Naive B cell (primary cell): ENCODE measurements around the gene RFX3. TPM values are rescaled to one million over a fixed set of nuclear protein-coding genes. Genes with fewer than 3 reads are reported as not detected.

Experiments used
- ATAC-seq, 2 donors: fragments of 150-1000 bp; cut with Tn5 transposase; 2 replicates each; pipeline ENCODE4 v1.10.0; 2021; ENCODE audit warnings: low read depth in 2 of 2, mild to moderate bottlenecking in 2 of 2, moderate library complexity in 2 of 2
- DNase-seq: peaks from one replicate; pipeline ENCODE4 v3.0.0; 2022
- H3K27ac Mint-ChIP-seq, 6 donors: one replicate each; pipeline ENCODE4 v1.8.0; 2020 to 2022; ENCODE audit warnings: mild to moderate bottlenecking in 6 of 6, mixed read lengths in 6 of 6, moderate library complexity in 5 of 6, inconsistent platforms in 2 of 6
- H3K27me3 Mint-ChIP-seq, 3 donors: one replicate each; pipeline ENCODE4 v1.8.0; 2021 to 2022; ENCODE audit warnings: mixed read lengths in 3 of 3, mild to moderate bottlenecking in 1 of 3
- H3K36me3 Mint-ChIP-seq, 2 donors: one replicate each; pipeline ENCODE4 v1.8.0; 2020 to 2022; ENCODE audit warnings: mixed read lengths in 2 of 2, inconsistent platforms in 1 of 2, mild to moderate bottlenecking in 1 of 2
- H3K4me1 Mint-ChIP-seq, 3 donors: one replicate each; pipeline ENCODE4 v1.8.0; 2020 to 2022; ENCODE audit warnings: mixed read lengths in 3 of 3, inconsistent platforms in 1 of 3, mild to moderate bottlenecking in 1 of 3, moderate library complexity in 1 of 3
- H3K4me3 Mint-ChIP-seq, 8 donors: one replicate each; pipeline ENCODE4 v1.8.0; 2020 to 2022; ENCODE audit warnings: mild to moderate bottlenecking in 8 of 8, mixed read lengths in 8 of 8, moderate library complexity in 8 of 8, inconsistent platforms in 2 of 8
- H3K9me3 Mint-ChIP-seq, 7 donors: one replicate each; pipeline ENCODE4 v1.8.0; 2020 to 2022; ENCODE audit warnings: mixed read lengths in 7 of 7, mild to moderate bottlenecking in 5 of 7, inconsistent platforms in 2 of 7, moderate library complexity in 1 of 7
- polyA plus RNA-seq, 6 donors: library from polyadenylated mRNA; unstranded; fragments of 300-500 nt; fragmentation: Illumina TruSeq; gene quantifications; one replicate each; pipeline ENCODE4 v1.2.3, GENCODE V29; 2021; ENCODE audit warnings: low read depth in 6 of 6

The RFX3 gene
- polyA plus RNA-seq, 6 donors from 2014 or later, result 3.7 to 16.7 (median 6.3) TPM

DNA sequence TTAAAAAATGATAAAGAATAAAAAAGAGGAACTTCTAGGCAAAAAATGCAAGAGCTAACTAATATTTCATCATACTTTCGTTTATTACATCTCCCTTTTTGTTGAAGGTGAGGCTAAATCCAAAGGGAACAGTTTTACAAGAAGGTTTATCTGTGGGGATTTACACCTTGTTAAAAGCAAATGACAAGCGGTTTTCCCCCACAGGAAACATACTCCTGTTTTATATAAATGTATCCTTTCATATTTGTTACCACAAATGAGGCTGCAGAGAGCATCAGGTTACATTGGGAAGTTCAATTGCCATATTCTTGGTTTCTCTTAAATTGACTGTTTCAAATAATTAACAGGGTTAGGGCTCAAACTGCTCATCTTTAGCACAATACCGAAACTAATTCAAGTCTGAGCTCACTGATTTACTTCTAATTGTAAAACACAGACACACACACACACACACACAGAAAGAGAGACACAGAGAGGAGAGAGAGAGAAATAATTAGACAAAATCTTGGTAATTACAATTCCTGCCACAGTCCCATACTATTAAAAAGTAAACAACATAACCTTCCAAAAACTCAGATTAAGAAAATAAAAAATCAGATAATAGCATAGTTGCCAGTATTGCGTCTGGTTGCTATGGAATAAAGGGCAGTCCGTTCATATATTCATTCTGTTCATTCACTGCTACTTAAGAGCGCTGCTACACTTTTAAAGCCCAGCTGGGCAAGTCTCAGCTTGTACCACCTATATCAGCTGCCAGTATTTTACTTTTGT, 17.1 kb downstream of the RFX3 start:
- Mint-ChIP-seq H3K27me3 (no peaks in the 10 kb centered on the region), H3K4me1 (peaks cover 20 to 41% (median 24%) of the 10 kb centered on the region in 3 donors), H3K4me3 (peak overlapping the region; percentile 56 to 87 (median 76)), H3K27ac (peak overlapping the region; percentile 4 to 91 (median 58)), H3K9me3 (no peaks in the 10 kb centered on the region), H3K36me3 (peaks cover 0 to 4% of the 10 kb centered on the region in 2 donors)
- DNase-seq (no peak), ATAC-seq (peak; percentile 25 to 28)

DNA sequence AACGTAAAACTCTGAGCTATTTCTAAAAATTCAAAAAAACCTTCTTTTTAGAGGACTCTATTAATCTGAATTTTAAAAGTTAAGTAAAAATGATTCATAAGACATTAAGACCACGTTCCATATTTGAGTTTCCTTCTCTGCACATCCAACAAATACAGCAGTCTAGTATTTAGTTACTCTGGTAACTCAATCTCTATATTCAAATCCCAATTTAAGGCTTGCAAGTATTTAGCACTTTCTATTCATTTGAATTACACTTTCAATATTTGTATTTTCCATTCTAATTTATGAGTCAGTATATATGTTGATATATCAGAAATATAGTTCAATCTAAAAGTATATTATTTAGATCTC, 17.7 kb downstream of the RFX3 start:
- Mint-ChIP-seq H3K27ac (peak overlapping the region in 5 of 6 donors; percentile 19 to 89 (median 67)), H3K9me3 (no peaks in the 10 kb centered on the region), H3K36me3 (peaks cover 0 to 4% of the 10 kb centered on the region in 2 donors), H3K4me1 (peaks cover 20 to 37% (median 24%) of the 10 kb centered on the region in 3 donors), H3K27me3 (no peaks in the 10 kb centered on the region), H3K4me3 (peak overlapping the region; percentile 56 to 87 (median 76))
- DNase-seq (no peak), ATAC-seq (no peak)

GRCh38 chr9:3507395-3508077, 18.3 kb downstream of the RFX3 start:
- peaks cover 20 to 37% (median 24%) of the 10 kb centered on the region in 3 donors for H3K4me1 Mint-ChIP-seq
- DNase-seq (no peak), ATAC-seq (peak; percentile 56 to 66)
- peaks cover 0 to 4% of the 10 kb centered on the region in 2 donors for H3K36me3 Mint-ChIP-seq
- H3K27ac Mint-ChIP-seq, result peak overlapping the region; percentile 11 to 89 (median 62)
- peak overlapping the region; percentile 14 to 87 (median 71) for H3K4me3 Mint-ChIP-seq
- no peaks in the 10 kb centered on the region for H3K9me3 Mint-ChIP-seq
- H3K27me3 Mint-ChIP-seq, result no peaks in the 10 kb centered on the region

GRCh38 chr9:3506164-3506563, 19.6 kb downstream of the RFX3 start:
- Mint-ChIP-seq H3K9me3 (no peaks in the 10 kb centered on the region), H3K4me3 (no peak overlapping the region), H3K4me1 (peaks cover 20 to 32% (median 20%) of the 10 kb centered on the region in 3 donors), H3K36me3 (peaks cover 0 to 4% of the 10 kb centered on the region in 2 donors), H3K27me3 (no peaks in the 10 kb centered on the region), H3K27ac (no peak overlapping the region)
- ATAC-seq, result no peak
- no peak for DNase-seq

GRCh38 chr9:3502560-3503398, 23.0 kb downstream of the RFX3 start:
- peak overlapping the region in 3 of 6 donors; percentile 5 to 30 (median 21) for H3K27ac Mint-ChIP-seq
- peaks cover 0 to 4% of the 10 kb centered on the region in 2 donors for H3K36me3 Mint-ChIP-seq
- H3K4me1 Mint-ChIP-seq, result peaks cover 10 to 26% (median 16%) of the 10 kb centered on the region in 3 donors
- ATAC-seq, result no peak
- no peak overlapping the region for H3K4me3 Mint-ChIP-seq
- H3K9me3 Mint-ChIP-seq, result no peaks in the 10 kb centered on the region
- no peak for DNase-seq
- no peaks in the 10 kb centered on the region for H3K27me3 Mint-ChIP-seq

DNA sequence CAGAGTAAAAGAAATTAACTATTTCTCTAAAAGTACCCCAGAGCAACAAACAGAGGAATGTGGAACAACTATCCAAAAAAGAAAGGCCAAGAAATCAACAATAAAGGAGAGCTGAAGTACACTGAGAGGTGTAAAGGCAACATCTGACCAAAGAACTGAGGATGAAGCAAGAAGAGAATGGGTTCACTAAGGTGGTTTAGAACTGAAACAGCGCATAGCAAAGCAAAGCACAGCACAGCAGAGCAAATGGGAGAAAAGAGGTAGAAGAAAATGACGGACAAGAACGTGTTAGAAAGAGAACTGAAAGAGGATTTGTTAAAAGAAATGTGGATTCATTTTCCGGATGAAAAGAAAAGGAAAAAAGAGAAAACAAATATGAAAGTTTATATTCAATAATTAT, 25.8 kb downstream of the RFX3 start:
- Mint-ChIP-seq H3K27me3 (no peaks in the 10 kb centered on the region), H3K27ac (peak overlapping the region in 3 of 6 donors; percentile 47 to 83 (median 51)), H3K4me3 (no peak overlapping the region), H3K9me3 (no peaks in the 10 kb centered on the region), H3K36me3 (no peaks in the 10 kb centered on the region), H3K4me1 (peaks cover 3 to 15% (median 13%) of the 10 kb centered on the region in 3 donors)
- ATAC-seq (no peak), DNase-seq (no peak)

DNA sequence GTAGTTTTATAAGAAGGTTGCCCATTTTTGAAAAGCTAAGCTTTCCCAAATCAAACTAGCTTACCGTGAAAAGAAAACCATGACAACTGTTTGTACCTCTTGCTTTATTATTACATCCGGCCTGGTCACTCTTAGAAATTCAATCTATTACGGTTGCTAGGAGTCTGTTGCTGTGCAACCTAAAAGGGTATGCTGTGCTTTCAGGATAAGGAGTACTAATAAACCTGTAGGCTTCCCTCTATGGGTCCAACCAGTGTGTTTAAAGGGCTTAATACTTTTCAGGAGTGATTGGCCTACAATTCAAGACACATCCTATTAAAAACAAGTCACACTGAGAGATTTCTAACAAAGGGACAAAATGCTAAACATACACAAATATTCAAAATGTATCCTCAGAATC, 27.1 kb downstream of the RFX3 start:
- Mint-ChIP-seq H3K4me3 (no peak overlapping the region), H3K27ac (no peak overlapping the region), H3K9me3 (peaks cover 0 to 2% (median 0%) of the 10 kb centered on the region in 7 donors), H3K36me3 (peaks cover 0 to 4% of the 10 kb centered on the region in 2 donors), H3K27me3 (no peaks in the 10 kb centered on the region), H3K4me1 (peaks cover 8 to 23% (median 16%) of the 10 kb centered on the region in 3 donors)
- DNase-seq (no peak), ATAC-seq (no peak)

- peak overlapping the region in 1 of 6 donors; percentile 36 for H3K27ac Mint-ChIP-seq
- ATAC-seq, result no peak
- peaks cover 0 to 7% of the 10 kb centered on the region in 2 donors for H3K36me3 Mint-ChIP-seq
- H3K27me3 Mint-ChIP-seq, result no peaks in the 10 kb centered on the region
- H3K9me3 Mint-ChIP-seq, result peaks cover 0 to 4% (median 0%) of the 10 kb centered on the region in 7 donors
- H3K4me3 Mint-ChIP-seq, result no peak overlapping the region
- peaks cover 8 to 26% (median 17%) of the 10 kb centered on the region in 3 donors for H3K4me1 Mint-ChIP-seq
- DNase-seq, result no peak
These were observed 27.9 kb downstream of the RFX3 start for GRCh38 chr9:3497857-3498256.

DNA sequence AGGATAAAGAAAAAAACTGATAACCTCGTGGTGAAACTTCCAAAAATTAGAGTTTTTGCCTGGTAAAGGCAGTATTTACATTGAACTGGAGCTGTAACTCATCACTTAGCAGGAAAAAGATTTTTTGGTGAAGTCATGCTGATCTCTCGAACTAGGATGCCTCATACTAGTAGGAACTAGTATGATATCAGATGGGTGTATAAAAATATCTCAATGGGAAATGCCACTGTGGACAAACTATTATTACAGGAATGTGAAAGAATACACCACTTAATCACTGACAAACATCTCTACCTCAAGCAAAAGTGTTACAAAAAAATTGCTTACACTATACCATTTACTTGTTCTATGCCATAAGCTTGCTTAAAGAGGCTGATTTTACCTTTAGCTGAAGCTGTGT, 28.4 kb downstream of the RFX3 start:
- Mint-ChIP-seq H3K27me3 (no peaks in the 10 kb centered on the region), H3K36me3 (peaks cover 0 to 7% of the 10 kb centered on the region in 2 donors), H3K4me1 (peaks cover 8 to 27% (median 17%) of the 10 kb centered on the region in 3 donors), H3K27ac (peak overlapping the region in 1 of 6 donors; percentile 36), H3K4me3 (no peak overlapping the region), H3K9me3 (peaks cover 0 to 4% (median 0%) of the 10 kb centered on the region in 7 donors)
- DNase-seq, result no peak
- ATAC-seq, result no peak

DNA sequence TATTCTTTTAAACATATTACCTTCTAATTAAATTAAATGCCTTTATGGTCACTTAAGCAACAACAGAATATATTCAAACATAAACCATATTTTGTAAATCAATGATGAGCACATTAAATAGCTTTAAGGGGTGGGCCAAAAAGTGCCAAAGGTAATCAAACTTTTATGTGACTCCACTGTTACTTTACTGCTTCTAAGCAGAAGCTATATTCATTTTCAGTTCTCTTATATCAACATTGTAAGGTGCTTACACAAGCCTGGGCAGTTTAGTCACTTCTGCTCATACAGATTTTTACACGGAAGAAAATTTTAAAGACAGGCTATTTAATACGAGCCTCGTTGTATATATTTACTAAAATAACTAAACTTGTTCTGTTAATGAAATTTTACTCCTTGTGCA, 29.9 kb downstream of the RFX3 start:
- ATAC-seq, result no peak
- DNase-seq, result no peak
- Mint-ChIP-seq H3K27me3 (no peaks in the 10 kb centered on the region), H3K4me3 (no peak overlapping the region), H3K36me3 (peaks cover 0 to 7% of the 10 kb centered on the region in 2 donors), H3K9me3 (peaks cover 0 to 4% (median 0%) of the 10 kb centered on the region in 7 donors), H3K27ac (no peak overlapping the region), H3K4me1 (peaks cover 8 to 38% (median 23%) of the 10 kb centered on the region in 3 donors)

GRCh38 chr9:3492214-3492613, 33.6 kb downstream of the RFX3 start:
- Mint-ChIP-seq H3K9me3 (peaks cover 0 to 4% (median 0%) of the 10 kb centered on the region in 7 donors), H3K27me3 (no peaks in the 10 kb centered on the region), H3K27ac (peak overlapping the region in 1 of 6 donors; percentile 42), H3K4me1 (peaks cover 5 to 30% (median 17%) of the 10 kb centered on the region in 3 donors), H3K4me3 (no peak overlapping the region), H3K36me3 (peaks cover 0 to 13% of the 10 kb centered on the region in 2 donors)
- ATAC-seq, result no peak
- DNase-seq, result no peak

GRCh38 chr9:3491450-3491849, 34.4 kb downstream of the RFX3 start:
- Mint-ChIP-seq H3K27me3 (no peaks in the 10 kb centered on the region), H3K4me1 (peaks cover 5 to 29% (median 16%) of the 10 kb centered on the region in 3 donors), H3K36me3 (peaks cover 0 to 13% of the 10 kb centered on the region in 2 donors), H3K4me3 (no peak overlapping the region), H3K27ac (no peak overlapping the region), H3K9me3 (peaks cover 0 to 4% (median 0%) of the 10 kb centered on the region in 7 donors)
- no peak for DNase-seq
- no peak for ATAC-seq

- H3K9me3 Mint-ChIP-seq, result peaks cover 0 to 4% (median 0%) of the 10 kb centered on the region in 7 donors
- DNase-seq (no peak), ATAC-seq (no peak)
- H3K36me3 Mint-ChIP-seq, result peaks cover 0 to 13% of the 10 kb centered on the region in 2 donors
- peaks cover 5 to 29% (median 13%) of the 10 kb centered on the region in 3 donors for H3K4me1 Mint-ChIP-seq
- no peak overlapping the region for H3K4me3 Mint-ChIP-seq
- no peaks in the 10 kb centered on the region for H3K27me3 Mint-ChIP-seq
- no peak overlapping the region for H3K27ac Mint-ChIP-seq
These were observed 34.8 kb downstream of the RFX3 start for GRCh38 chr9:3490957-3491356.
